Measurements from ENCODE around the gene PTPRCAP. TPM values are rescaled to one million over a fixed set of nuclear protein-coding genes. Genes with fewer than 3 reads are reported as not detected.

The PTPRCAP gene
- total RNA-seq, 1 experiment from 2014 or later = 1.7 TPM

GRCh38 chr11:67391304-67392182 is 45.9 kb downstream of the PTPRCAP start, which contains the start of gene RAD9A:
Gene RAD9A (plus strand): TSS chr11:67391986. CDS start chr11:67392045, 59 bp downstream.
- peaks cover 25 to 33% of the 10 kb centered on the region in 2 experiments for H3K4me1 Mint-ChIP-seq
- Histone ChIP-seq H3T11ph (ENCODE audit: low read length) (no peak within 1 kb of the TSS), H2AFZ (ENCODE audit: low read length) (no peak within 1 kb of the TSS), H3K23me2 (ENCODE audit: insufficient read length, low read depth, low read length, poor library complexity, severe bottlenecking) (peaks cover 13% of the 10 kb centered on the region), H3K14ac (ENCODE audit: insufficient read depth, low read length) (peak within 1 kb of the TSS; percentile 17), H2BK12ac (ENCODE audit: insufficient read length, low read depth, low read length) (no peak within 1 kb of the TSS), H3K79me2 (ENCODE audit: insufficient read depth, low read length) (no peaks in the 10 kb centered on the region), H4K91ac (ENCODE audit: insufficient read length, low read depth, low read length) (no peak within 1 kb of the TSS), H4K8ac (replicated peaks; ENCODE audit: insufficient read length, low read depth, low read length) (no peak within 1 kb of the TSS), H2BK20ac (ENCODE audit: low read depth, low read length, poor library complexity, severe bottlenecking) (no peak within 1 kb of the TSS), H3K4me1 (ENCODE audit: insufficient read depth, low read length) (no peaks in the 10 kb centered on the region; the same call in 1 of the 2 replicates), H4K20me1 (ENCODE audit: control insufficient read depth, insufficient read depth, insufficient read length) (no peaks in the 10 kb centered on the region), H3K4me2 (ENCODE audit: insufficient read depth, insufficient read length, low read length) (peak within 1 kb of the TSS; percentile 88), H3K27me3 (ENCODE audit: insufficient read depth, low read length) (no peaks in the 10 kb centered on the region), H3K9ac (ENCODE audit: extremely low read depth, insufficient read length, low read length) (peak within 1 kb of the TSS; percentile 61), H2BK5ac (ENCODE audit: insufficient read length, low read length) (no peak within 1 kb of the TSS), H2BK120ac (ENCODE audit: low read depth, low read length, poor library complexity, severe bottlenecking) (no peak within 1 kb of the TSS), H3K23ac (ENCODE audit: insufficient read length, low read depth, low read length) (no peak within 1 kb of the TSS), H3K9me3 (ENCODE audit: control insufficient read depth, low read depth, low read length) (no peaks in the 10 kb centered on the region), H3K79me1 (ENCODE audit: insufficient read depth, low read depth, low read length, poor library complexity, severe bottlenecking) (no peaks in the 10 kb centered on the region), H3K27ac (ENCODE audit: insufficient read length, low read depth, low read length) (no peak within 1 kb of the TSS), H3K4ac (ENCODE audit: low read depth, low read length) (no peak within 1 kb of the TSS), H3K18ac (ENCODE audit: insufficient read length, low read depth, low read length) (no peak within 1 kb of the TSS), H2BK15ac (ENCODE audit: low read depth, low read length) (no peak within 1 kb of the TSS), H2AK5ac (ENCODE audit: insufficient read length, low read length) (no peak within 1 kb of the TSS), H3K56ac (ENCODE audit: insufficient read length, low read depth, low read length) (no peak within 1 kb of the TSS), H4K5ac (ENCODE audit: insufficient read length, low read depth, low read length) (no peak within 1 kb of the TSS)
- peak within 1 kb of the TSS; percentile 71 to 92 for H3K4me3 Mint-ChIP-seq
- TF ChIP-seq CTCF (conservative IDR thresholded peaks at IDR 0.05) = no peak
- H3K27me3 Mint-ChIP-seq (ENCODE audit: low read depth) = no peaks in the 10 kb centered on the region; the same call in 1 of the 2 replicates
- WGBS (ENCODE audit: extremely low coverage, insufficient read length, low lambda C conversion rate) = no CpG with 5 or more reads among the region's 75 CpGs
- peak within 1 kb of the TSS; percentile 4 to 97 (median 41); a peak in 5 of 7 replicates for H3K27ac Mint-ChIP-seq
- H3K36me3 Mint-ChIP-seq (ENCODE audit: insufficient read depth in 1 of 3, low read depth in 3 of 3) = peaks cover 9 to 22% (median 17%) of the 10 kb centered on the region in 3 experiments
- peak; percentile 96 for DNase-seq
- no peaks in the 10 kb centered on the region; a peak in 1 of 5 replicates for H3K9me3 Mint-ChIP-seq
